22Rv1 (cell line): Measurements from ENCODE around the gene ZNF554.

Experiments used
- ZFX ChIP-seq: fragments of 450-650 bp; IDR thresholded peaks from 2 replicates; pipeline ENCODE4 v1.6.1; 2017; ENCODE audit warnings: antibody characterized with exemption, borderline replicate concordance
- TF ChIP-seq, protein P1 (sequence below): fragments of 450-650 bp; IDR thresholded peaks from 2 replicates; pipeline ENCODE4 v1.5.1; 2017; ENCODE audit warnings: mild to moderate bottlenecking

DNA sequence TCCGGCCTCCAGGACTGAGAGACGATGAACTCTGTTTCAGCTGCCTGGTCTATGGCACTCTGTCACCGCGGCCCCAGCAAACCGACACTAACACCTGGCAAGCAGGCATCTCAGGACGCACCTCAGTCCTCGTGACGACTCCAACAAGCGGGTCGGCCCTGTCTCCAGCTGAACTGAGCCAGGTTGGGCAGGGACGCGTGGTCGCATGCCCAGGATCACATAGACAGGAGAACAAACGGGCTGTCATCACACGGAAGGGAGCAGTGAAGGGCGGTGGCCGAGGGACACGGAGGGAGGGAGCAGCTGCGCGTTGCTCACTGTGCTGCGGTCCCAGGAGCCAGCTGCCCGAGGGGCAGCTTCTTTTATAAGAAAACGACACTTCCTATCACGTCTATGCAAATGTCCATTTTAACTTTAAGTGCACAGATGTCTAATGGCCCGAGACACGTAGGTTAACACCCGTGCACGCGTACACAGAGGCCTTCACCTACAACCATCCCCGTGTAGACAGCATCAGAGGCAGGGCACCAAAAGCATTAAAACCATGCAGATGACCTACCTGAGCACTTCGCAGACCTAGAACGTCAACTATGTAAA is 45.5 kb upstream of the ZNF554 start:
- TF ChIP-seq, protein P1, sequence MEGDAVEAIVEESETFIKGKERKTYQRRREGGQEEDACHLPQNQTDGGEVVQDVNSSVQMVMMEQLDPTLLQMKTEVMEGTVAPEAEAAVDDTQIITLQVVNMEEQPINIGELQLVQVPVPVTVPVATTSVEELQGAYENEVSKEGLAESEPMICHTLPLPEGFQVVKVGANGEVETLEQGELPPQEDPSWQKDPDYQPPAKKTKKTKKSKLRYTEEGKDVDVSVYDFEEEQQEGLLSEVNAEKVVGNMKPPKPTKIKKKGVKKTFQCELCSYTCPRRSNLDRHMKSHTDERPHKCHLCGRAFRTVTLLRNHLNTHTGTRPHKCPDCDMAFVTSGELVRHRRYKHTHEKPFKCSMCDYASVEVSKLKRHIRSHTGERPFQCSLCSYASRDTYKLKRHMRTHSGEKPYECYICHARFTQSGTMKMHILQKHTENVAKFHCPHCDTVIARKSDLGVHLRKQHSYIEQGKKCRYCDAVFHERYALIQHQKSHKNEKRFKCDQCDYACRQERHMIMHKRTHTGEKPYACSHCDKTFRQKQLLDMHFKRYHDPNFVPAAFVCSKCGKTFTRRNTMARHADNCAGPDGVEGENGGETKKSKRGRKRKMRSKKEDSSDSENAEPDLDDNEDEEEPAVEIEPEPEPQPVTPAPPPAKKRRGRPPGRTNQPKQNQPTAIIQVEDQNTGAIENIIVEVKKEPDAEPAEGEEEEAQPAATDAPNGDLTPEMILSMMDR = no peak
- TF ChIP-seq ZFX = no peak
